MM.1S (cell line): Measurements from ENCODE around the gene CDT1.

Source experiments
- CTCF ChIP-seq: fragments of 300-600 bp; sonication (generic); IDR thresholded peaks from 2 replicates; pipeline ENCODE4 v1.5.1; 2016; ENCODE audit warnings: antibody characterized with exemption, low read length, mixed read lengths
- EZH2 ChIP-seq: fragments of 300-600 bp; sonication (generic); optimal IDR thresholded peaks from 2 replicates; pipeline ENCODE3; 2017; ENCODE audit warnings: low read depth, mild to moderate bottlenecking, antibody characterized with exemption, low read length, mixed read lengths
- EZH2phosphoT487 ChIP-seq: fragments of 300-600 bp; sonication (generic); IDR thresholded peaks from 2 replicates; pipeline ENCODE4 v1.6.1; 2018; ENCODE audit warnings: antibody characterized with exemption, low read length

GRCh38 chr16:88798772-88799455 lies 4.7 kb upstream of the CDT1 start:
- no peak for TF ChIP-seq CTCF
- TF ChIP-seq EZH2, result no peak
- no peak for TF ChIP-seq EZH2phosphoT487
